Fibroblast of skin of right biceps (primary cell): Measurements from ENCODE around the gene ARAF.
"Not testable (repeated sequence)": the region's sequence is repeated elsewhere in the genome, so short reads cannot be mapped to it uniquely, and the experiment has no call there.

Experiments used
- DNase-seq: peaks from one replicate; pipeline ENCODE4 v3.0.0-alpha.2; 2013

Gene ARAF

GRCh38 chrX:47586043-47586787 lies 25.2 kb downstream of the ARAF start:
- no peak for DNase-seq

- DNase-seq, result no peak
These were observed 26.3 kb downstream of the ARAF start for GRCh38 chrX:47587091-47587891.

- DNase-seq, result no peak
These were observed 27.1 kb downstream of the ARAF start for GRCh38 chrX:47587906-47588735.

GRCh38 chrX:47590984-47591383 lies 30.0 kb downstream of the ARAF start:
- DNase-seq, result no peak

GRCh38 chrX:47593522-47593921 lies 32.5 kb downstream of the ARAF start:
- DNase-seq, result no peak

- DNase-seq, result peak; percentile 56
These were observed 34.8 kb downstream of the ARAF start for GRCh38 chrX:47595716-47596251.

- DNase-seq, result no peak
These were observed 35.3 kb downstream of the ARAF start for GRCh38 chrX:47596256-47596655.

GRCh38 chrX:47597222-47597621 lies 36.2 kb downstream of the ARAF start:
- no peak for DNase-seq

GRCh38 chrX:47603125-47603524 lies 42.1 kb downstream of the ARAF start:
- DNase-seq, result not testable (repeated sequence)

GRCh38 chrX:47605024-47605423 lies 44.0 kb downstream of the ARAF start:
- DNase-seq, result no peak

- no peak for DNase-seq
These were observed 46.1 kb downstream of the ARAF start for GRCh38 chrX:47607091-47607490.

GRCh38 chrX:47608130-47608810 lies 47.3 kb downstream of the ARAF start:
- no peak for DNase-seq

- no peak for DNase-seq
These were observed 49.5 kb downstream of the ARAF start for GRCh38 chrX:47610511-47610910.

GRCh38 chrX:47611489-47611888 lies 50.5 kb downstream of the ARAF start:
- DNase-seq, result no peak

- no peak for DNase-seq
These were observed 50.9 kb downstream of the ARAF start for GRCh38 chrX:47611926-47612325.

- DNase-seq, result no peak
These were observed 51.4 kb downstream of the ARAF start for GRCh38 chrX:47612418-47612817.

- no peak for DNase-seq
These were observed 52.1 kb downstream of the ARAF start for GRCh38 chrX:47613082-47613481.

- no peak for DNase-seq
These were observed 53.6 kb downstream of the ARAF start for GRCh38 chrX:47614618-47615017.

- DNase-seq, result no peak
These were observed 58.0 kb downstream of the ARAF start for GRCh38 chrX:47618923-47619485.

GRCh38 chrX:47619486-47620302 lies 58.7 kb downstream of the ARAF start, which contains the start of gene SYN1:
Gene SYN1, minus strand, starts transcription at chrX:47619857. Its CDS starts 129 bp downstream, at chrX:47619728.
- peak; percentile 80 for DNase-seq

GRCh38 chrX:47620303-47620685 lies 59.3 kb downstream of the ARAF start:
- DNase-seq, result no peak
